HepG2 (cell line): Measurements from ENCODE around the gene C11orf54. TPM values are rescaled to one million over a fixed set of nuclear protein-coding genes. Genes with fewer than 3 reads are reported as not detected.

Source experiments
- ATM ChIP-seq: fragments of 450-650 bp; IDR thresholded peaks from 2 replicates; pipeline ENCODE4 v1.7.1; 2017; ENCODE audit warnings: mild to moderate bottlenecking, borderline replicate concordance
- BRCA1 ChIP-seq: sonication (generic); formaldehyde crosslinking; IDR thresholded peaks from 2 replicates; pipeline ENCODE4 v1.4.0; 2020; ENCODE audit warnings: missing genetic modification reagents
- CEBPG ChIP-seq: IDR thresholded peaks from 2 replicates; pipeline ENCODE4 v1.6.1; 2016
- KAT8 ChIP-seq: IDR thresholded peaks from 2 replicates; pipeline ENCODE4 v1.6.1; 2016; ENCODE audit warnings: missing genetic modification reagents, missing compliant biosample characterization
- KLF9 ChIP-seq: IDR thresholded peaks from 2 replicates; pipeline ENCODE4 v1.6.1; 2016; ENCODE audit warnings: low read depth
- LCORL ChIP-seq, 2 experiments: fragments of 450-650 bp in 1 of 2; sonication (generic) in 1 of 2; formaldehyde crosslinking in 1 of 2; IDR thresholded peaks; 2 replicates each; pipeline versions ENCODE4 v1.5.0 to v1.6.1; 2017 to 2020; ENCODE audit warnings: antibody characterized with exemption in 1 of 2, missing genetic modification reagents in 1 of 2
- MIER3 ChIP-seq: IDR thresholded peaks from 2 replicates; pipeline ENCODE4 v1.6.1; 2016; ENCODE audit warnings: missing compliant biosample characterization, borderline replicate concordance
- MTA3 ChIP-seq: sonication (generic); formaldehyde crosslinking; IDR thresholded peaks from 2 replicates; pipeline ENCODE4 v1.4.0; 2020; ENCODE audit warnings: missing genetic modification reagents
- MXD1 ChIP-seq: sonication (generic); formaldehyde crosslinking; IDR thresholded peaks from 2 replicates; pipeline ENCODE4 v1.4.0; 2020; ENCODE audit warnings: mild to moderate bottlenecking, missing genetic modification reagents
- NFYB ChIP-seq: sonication (generic); formaldehyde crosslinking; IDR thresholded peaks from 2 replicates; pipeline ENCODE4 v1.4.0; 2020; ENCODE audit warnings: missing genetic modification reagents
- NRL ChIP-seq: sonication (generic); formaldehyde crosslinking; IDR thresholded peaks from 2 replicates; pipeline ENCODE4 v1.5.0; 2020; ENCODE audit warnings: missing genetic modification reagents, mild to moderate bottlenecking, moderate library complexity, borderline replicate concordance
- RXRB ChIP-seq: IDR thresholded peaks from 2 replicates; pipeline ENCODE4 v1.6.1; 2016; ENCODE audit warnings: borderline replicate concordance, missing genetic modification reagents, missing compliant biosample characterization
- SIN3B ChIP-seq: fragments of 150-350 bp; IDR thresholded peaks from 2 replicates; pipeline ENCODE4 v1.6.1; 2014; ENCODE audit warnings: low read length
- SP140L ChIP-seq: sonication (generic); formaldehyde crosslinking; IDR thresholded peaks from 2 replicates; pipeline ENCODE4 v1.4.0; 2020; ENCODE audit warnings: missing genetic modification reagents, borderline replicate concordance
- STAG1 ChIP-seq: sonication (generic); formaldehyde crosslinking; IDR thresholded peaks from 2 replicates; pipeline ENCODE4 v1.4.0; 2020; ENCODE audit warnings: missing genetic modification reagents
- STAT6 ChIP-seq: sonication (generic); formaldehyde crosslinking; IDR thresholded peaks from 2 replicates; pipeline ENCODE4 v1.4.0; 2020; ENCODE audit warnings: missing genetic modification reagents, mild to moderate bottlenecking, borderline replicate concordance
- SUZ12 ChIP-seq: fragments of 150-350 bp; IDR thresholded peaks from 2 replicates; pipeline ENCODE4 v1.6.1; 2014; ENCODE audit warnings: low read depth, low read length
- TERF1 ChIP-seq: sonication (generic); formaldehyde crosslinking; IDR thresholded peaks from 2 replicates; pipeline ENCODE4 v1.8.0; 2022; ENCODE audit warnings: mild to moderate bottlenecking, missing genetic modification reagents, moderate library complexity
- THRA ChIP-seq: sonication (generic); formaldehyde crosslinking; IDR thresholded peaks from 2 replicates; pipeline ENCODE4 v1.4.0; 2020; ENCODE audit warnings: missing genetic modification reagents, borderline replicate concordance
- UBTF ChIP-seq: sonication (generic); formaldehyde crosslinking; IDR thresholded peaks from 2 replicates; pipeline ENCODE4 v1.4.0; 2020; ENCODE audit warnings: mild to moderate bottlenecking, missing genetic modification reagents
- ZFY ChIP-seq: sonication (generic); formaldehyde crosslinking; IDR thresholded peaks from 2 replicates; pipeline ENCODE4 v1.4.0; 2020; ENCODE audit warnings: missing genetic modification reagents
- ZNF3 ChIP-seq: IDR thresholded peaks from 2 replicates; pipeline ENCODE4 v1.7.0; 2017; ENCODE audit warnings: inconsistent platforms
- ZNF333 ChIP-seq: sonication (generic); formaldehyde crosslinking; IDR thresholded peaks from 2 replicates; pipeline ENCODE4 v1.4.0; 2020; ENCODE audit warnings: mild to moderate bottlenecking, missing genetic modification reagents, borderline replicate concordance
- ZNF557 ChIP-seq: sonication (generic); formaldehyde crosslinking; IDR thresholded peaks from 2 replicates; pipeline ENCODE4 v1.4.0; 2020; ENCODE audit warnings: missing genetic modification reagents
- ZNF75D ChIP-seq: sonication (generic); formaldehyde crosslinking; IDR thresholded peaks from 2 replicates; pipeline ENCODE4 v1.8.1; 2023; ENCODE audit warnings: missing genetic modification reagents, mild to moderate bottlenecking, borderline replicate concordance
- polyA plus RNA-seq, 8 experiments: library from polyadenylated mRNA; depleted of rRNA in 3 of 8; stranded (reverse) in 7 of 8; unstranded in 1 of 8; fragments of >200 nt; fragmentation: Illumina TruSeq in 4 of 8; extraction: Trizol in 4 of 8; gene quantifications; 2 replicates each; pipeline versions ENCODE4 v1.2.1 to v1.2.3, GENCODE V29; 2011 to 2016; ENCODE audit warnings: low read depth in 4 of 8, missing spikeins in 1 of 8, mixed read lengths in 1 of 8; ENCODE audit not compliant: insufficient read depth in 1 of 8
- total RNA-seq, 5 experiments: library from RNA; depleted of rRNA; stranded (reverse); fragments of >200 nt; fragmentation: Illumina TruSeq; extraction: Trizol; gene quantifications; 2 replicates each; pipeline ENCODE4 v1.2.3, GENCODE V29; 2016; ENCODE audit warnings: low read depth in 1 of 5

The C11orf54 gene
- total and polyA plus RNA-seq, 2 of the 13 experiments (the other 11 are each of a cell fraction or from before 2014, with no cell fraction given) = 42.7 to 50.1 TPM

GRCh38 chr11:93773045-93773477, 31.6 kb downstream of the C11orf54 start (continued):
- TF ChIP-seq THRA (CRISPR knock-in tag) = peak; percentile 76; the same call in 1 of the 2 replicates
- no peak for TF ChIP-seq ZNF557 (CRISPR knock-in tag)
- peak; percentile 64; the same call in 1 of the 2 replicates for TF ChIP-seq MXD1 (CRISPR knock-in tag)
- TF ChIP-seq SP140L = peak; percentile 88; the same call in 1 of the 2 replicates
- peak; percentile 90 for TF ChIP-seq RXRB (CRISPR knock-in tag)
- no peak for TF ChIP-seq SUZ12
- peak; percentile 81; the same call in 1 of the 2 replicates for TF ChIP-seq ZNF333 (CRISPR knock-in tag)
- TF ChIP-seq NFYB (CRISPR knock-in tag) = no peak
- peak; percentile 67; the same call in 1 of the 2 replicates for TF ChIP-seq ZNF3 (CRISPR knock-in tag)
- no peak for TF ChIP-seq NRL (CRISPR knock-in tag)
- no peak for TF ChIP-seq ATM
- TF ChIP-seq ZFY (CRISPR knock-in tag) = no peak
- TF ChIP-seq BRCA1 = 0 out of 2 replicates have a peak, but pooled peaks have one; percentile 67
- no peak for TF ChIP-seq STAT6 (CRISPR knock-in tag)
- TF ChIP-seq KLF9 (CRISPR knock-in tag) = peak; percentile 89; the same call in 1 of the 2 replicates
- TF ChIP-seq CEBPG (CRISPR knock-in tag) = no peak
- TF ChIP-seq ZNF75D (CRISPR knock-in tag) = no peak
- no peak for TF ChIP-seq MTA3 (CRISPR knock-in tag)
- TF ChIP-seq SIN3B = no peak
- no peak for TF ChIP-seq TERF1
- no peak for TF ChIP-seq UBTF (CRISPR knock-in tag)
- peak; percentile 65 for TF ChIP-seq KAT8 (CRISPR knock-in tag)
- peak; percentile 67; the same call in 1 of the 2 replicates for TF ChIP-seq MIER3
- no peak for TF ChIP-seq LCORL (IDR thresholded peaks at IDR 0.05)
- peak; percentile 79 for TF ChIP-seq LCORL (CRISPR knock-in tag; IDR thresholded peaks at IDR 0.05)
- TF ChIP-seq STAG1 = no peak
